HG03469 (cell line): ENCODE measurements around the gene SLC5A5.
"Not testable (repeated sequence)": the region's sequence is repeated elsewhere in the genome, so short reads cannot be mapped to it uniquely, and the experiment has no call there.

Source experiments
- ATAC-seq: cut with Tn5 transposase; IDR thresholded peaks from one replicate; pipeline ENCODE4 v1.9.1; 2021; ENCODE audit warnings: mild to moderate bottlenecking, moderate library complexity, moderate number of reproducible peaks; ENCODE audit not compliant: unreplicated experiment

The SLC5A5 gene

GRCh38 chr19:17869114-17869608, 2.6 kb upstream of the SLC5A5 start:
- no peak for ATAC-seq

DNA sequence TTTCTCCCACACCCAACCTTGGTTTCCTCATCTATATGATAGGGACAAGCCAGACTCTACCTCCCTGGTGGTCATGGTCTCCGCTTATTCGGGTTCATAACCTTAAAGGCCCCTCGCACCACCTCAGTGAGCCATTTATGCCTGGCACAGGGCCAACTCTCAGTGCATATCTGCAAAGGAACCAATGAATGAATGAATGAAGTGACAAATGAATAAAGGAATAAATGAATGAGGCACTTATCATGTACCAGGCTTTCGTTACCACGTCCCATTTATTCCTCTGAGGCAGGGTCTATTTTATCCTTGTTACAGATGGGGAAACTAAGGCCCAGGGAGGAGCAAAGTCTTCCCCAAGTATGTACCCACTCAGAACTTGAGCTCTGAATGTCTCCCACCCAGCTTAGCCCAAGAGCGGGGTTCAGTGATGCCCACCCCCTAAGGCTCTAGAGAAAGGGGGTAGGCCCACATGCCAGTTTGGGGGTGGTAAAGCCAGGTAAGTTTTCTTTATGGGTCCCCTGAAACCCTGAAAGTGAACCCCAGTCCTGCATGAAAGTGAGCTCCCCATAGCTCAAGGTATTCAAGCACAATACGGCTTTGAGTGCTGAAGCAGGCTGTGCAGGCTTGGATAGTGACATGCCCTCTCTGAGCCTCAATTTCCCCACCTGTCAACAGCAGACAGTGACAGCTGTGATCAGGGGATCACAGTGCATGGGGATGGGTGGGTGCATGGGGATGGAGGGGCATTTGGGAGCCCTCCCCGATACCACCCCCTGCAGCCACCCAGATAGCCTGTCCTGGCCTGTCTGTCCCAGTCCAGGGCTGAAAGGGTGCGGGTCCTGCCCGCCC, 490 bp upstream of the SLC5A5 start:
- ATAC-seq: no peak

DNA sequence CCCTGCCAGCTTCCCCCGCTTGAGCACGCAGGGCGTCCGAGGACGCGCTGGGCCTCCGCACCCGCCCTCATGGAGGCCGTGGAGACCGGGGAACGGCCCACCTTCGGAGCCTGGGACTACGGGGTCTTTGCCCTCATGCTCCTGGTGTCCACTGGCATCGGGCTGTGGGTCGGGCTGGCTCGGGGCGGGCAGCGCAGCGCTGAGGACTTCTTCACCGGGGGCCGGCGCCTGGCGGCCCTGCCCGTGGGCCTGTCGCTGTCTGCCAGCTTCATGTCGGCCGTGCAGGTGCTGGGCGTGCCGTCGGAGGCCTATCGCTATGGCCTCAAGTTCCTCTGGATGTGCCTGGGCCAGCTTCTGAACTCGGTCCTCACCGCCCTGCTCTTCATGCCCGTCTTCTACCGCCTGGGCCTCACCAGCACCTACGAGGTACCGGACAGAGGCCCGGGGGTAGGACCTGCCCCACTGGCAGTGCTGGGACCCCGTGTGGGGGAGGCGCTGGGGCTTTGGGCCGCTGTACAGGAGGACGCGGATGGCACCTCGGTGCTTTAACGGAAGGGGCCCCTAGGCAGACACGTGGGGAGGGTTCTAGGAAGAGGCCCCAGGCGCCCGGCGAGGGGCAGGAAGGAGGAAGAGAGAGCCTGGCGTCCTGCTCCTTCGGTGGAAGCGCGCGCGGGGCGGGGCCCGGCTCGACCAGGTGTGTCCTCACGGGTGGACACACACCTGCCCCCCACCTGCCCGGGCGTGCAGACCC, 681 bp downstream of the SLC5A5 start:
- no peak for ATAC-seq

DNA sequence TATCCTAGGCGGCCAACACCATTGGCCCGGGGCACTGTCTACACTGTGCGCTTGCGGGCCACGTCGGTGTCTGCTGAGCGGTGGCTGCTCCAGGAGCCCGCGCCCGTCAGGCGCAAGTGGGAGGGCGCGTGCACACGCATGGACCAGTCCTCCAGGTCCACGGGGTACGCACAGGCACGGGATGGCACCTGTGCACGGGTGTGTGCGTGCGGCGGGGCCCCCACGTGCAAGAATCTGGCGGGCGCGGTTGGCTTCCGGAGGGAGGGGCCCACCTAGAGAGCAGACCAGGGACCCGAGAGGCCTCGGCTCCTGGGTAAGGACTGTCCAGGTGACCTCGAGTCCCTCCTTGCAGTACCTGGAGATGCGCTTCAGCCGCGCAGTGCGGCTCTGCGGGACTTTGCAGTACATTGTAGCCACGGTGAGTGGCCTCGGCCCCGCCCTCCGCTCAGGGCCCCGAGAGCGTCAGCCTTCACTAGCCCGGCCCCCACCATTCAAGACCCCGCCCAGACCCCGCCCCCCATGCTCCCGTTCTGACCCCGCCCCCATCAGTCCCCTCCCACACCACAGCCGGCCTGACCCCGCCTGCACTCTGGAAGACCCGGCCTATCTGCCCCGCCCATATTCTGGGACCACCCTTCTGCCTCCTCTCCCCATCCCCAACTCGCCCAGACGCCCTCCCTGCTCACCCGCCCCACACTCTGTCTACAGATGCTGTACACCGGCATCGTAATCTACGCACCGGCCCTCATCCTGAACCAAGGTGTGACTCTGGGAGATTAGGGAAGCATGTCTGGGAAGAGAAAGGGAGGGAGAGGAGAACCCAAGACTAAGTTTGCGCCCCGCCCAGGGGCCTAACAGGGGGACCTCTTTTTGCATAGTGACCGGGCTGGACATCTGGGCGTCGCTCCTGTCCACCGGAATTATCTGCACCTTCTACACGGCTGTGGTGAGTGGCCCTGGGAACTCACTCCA, 2.3 kb downstream of the SLC5A5 start:
- ATAC-seq: no peak

DNA sequence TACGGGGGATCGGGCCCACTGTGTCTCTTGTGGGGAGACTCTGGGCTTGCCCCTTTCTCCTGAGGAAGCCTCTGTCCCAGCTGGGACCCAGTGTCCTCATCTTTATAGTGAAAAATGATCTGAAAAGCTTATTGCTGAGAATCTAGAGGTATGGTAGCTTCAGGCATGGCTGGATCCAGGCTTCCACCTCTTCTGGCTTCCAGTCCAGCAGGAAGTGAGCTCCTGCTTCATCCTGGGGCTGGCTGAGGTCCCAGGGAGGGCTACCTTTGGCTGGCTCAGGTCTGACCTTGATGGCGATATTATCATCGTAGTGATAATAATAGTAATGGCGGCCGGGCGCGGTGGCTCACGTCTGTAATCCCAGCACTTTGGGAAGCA, 3.0 kb downstream of the SLC5A5 start:
- ATAC-seq: no peak

DNA sequence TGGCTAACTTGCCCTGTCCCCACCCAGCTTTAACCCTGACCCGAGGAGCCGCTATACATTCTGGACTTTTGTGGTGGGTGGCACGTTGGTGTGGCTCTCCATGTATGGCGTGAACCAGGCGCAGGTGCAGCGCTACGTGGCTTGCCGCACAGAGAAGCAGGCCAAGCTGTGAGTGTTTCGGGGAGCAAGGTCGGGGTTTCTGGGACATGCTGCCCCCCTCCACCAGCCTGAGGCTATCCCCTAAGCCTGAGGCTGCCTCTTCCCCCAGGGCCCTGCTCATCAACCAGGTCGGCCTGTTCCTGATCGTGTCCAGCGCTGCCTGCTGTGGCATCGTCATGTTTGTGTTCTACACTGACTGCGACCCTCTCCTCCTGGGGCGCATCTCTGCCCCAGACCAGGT, 6.0 kb downstream of the SLC5A5 start:
- no peak for ATAC-seq

DNA sequence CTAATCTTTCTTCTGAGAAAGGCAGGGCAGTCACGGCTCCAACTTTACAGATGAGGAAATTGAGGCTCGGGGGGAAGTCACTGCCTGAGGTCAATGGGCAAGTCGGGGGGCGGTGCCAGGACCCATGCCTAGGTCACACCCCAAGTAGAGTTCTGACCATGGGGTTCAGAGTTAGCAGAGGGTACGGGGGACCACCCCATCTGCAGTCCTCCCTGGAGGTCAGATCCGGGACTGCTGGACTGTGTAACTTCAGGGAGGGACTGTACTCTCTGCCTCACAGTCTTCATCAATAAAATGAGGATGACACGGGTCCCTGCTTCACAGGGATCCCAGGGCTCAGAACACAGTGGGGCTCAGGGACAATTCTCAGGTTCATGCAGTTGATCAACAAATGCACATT, 7.7 kb downstream of the SLC5A5 start:
- no peak for ATAC-seq

- no peak for ATAC-seq
Measured at GRCh38 chr19:17881701-17882100, 10.0 kb downstream of the SLC5A5 start.

DNA sequence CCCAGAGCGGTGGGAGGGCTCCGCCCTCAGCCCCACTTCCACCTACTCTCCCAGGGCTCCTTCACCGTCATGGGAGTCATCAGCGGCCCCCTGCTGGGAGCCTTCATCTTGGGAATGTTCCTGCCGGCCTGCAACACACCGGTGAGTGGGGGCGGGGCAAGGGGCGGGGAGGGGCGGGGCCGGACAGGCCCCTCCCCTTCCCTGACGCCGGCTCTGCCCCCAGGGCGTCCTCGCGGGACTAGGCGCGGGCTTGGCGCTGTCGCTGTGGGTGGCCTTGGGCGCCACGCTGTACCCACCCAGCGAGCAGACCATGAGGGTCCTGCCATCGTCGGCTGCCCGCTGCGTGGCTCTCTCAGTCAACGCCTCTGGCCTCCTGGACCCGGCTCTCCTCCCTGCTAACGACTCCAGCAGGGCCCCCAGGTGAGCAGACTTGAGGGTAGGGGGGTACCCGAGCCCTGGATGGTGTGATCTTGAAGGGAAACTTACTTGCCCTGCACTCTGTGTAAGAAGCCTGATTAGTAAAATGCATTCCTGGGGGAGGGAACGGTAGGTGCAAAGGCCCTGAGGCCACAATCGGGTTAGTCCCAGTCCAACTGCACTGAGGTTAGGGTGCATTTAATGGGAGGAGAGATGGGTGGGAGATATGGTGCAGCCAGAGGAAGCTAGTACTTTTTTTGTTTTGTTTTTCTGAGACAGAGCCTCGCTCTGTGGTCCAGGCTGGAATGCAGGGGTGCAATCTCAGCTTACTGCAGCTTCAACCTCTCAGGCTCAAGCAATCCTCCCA, 12.1 kb downstream of the SLC5A5 start:
- ATAC-seq: no peak

DNA sequence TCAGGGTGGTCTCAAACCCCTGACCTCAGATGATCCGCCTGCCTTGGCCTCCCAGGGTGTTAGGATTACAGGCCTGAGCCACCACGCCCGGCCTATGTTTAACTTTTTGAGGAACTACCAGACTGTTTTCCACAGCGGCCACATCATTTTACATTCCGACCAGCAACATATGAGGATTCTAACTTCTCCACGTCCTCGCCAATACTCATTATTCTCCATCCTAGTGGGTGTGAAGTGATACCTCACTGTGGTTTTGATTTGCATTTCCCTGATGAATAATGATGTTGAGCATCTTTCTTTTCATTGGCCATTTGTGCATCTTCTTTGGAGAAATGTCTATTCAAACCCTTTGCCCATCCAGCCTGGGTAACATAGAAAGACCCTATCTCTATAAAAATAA, 14.8 kb downstream of the SLC5A5 start:
- ATAC-seq: no peak

DNA sequence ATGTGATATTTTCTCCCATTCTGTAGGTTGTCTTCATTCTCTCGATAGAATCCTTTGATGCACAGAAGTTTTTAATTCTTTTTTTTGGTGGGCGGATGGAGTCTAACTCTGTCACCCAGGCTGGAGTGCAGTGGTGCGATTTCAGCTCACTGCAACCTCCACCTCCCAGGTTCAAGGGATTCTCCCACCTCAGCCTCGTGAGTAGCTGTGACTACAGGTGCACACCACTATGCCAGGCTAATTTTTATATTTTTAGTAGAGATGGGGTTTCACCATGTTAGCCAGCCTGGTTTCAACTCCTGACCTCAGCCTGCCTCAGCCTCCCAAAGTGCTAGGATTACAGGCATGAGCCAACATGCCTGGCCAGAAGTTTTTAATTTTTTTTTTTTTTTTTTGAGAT, 15.5 kb downstream of the SLC5A5 start:
- ATAC-seq: not testable (repeated sequence)

- ATAC-seq: no peak
Measured at GRCh38 chr19:17888260-17888659, 16.5 kb downstream of the SLC5A5 start.

DNA sequence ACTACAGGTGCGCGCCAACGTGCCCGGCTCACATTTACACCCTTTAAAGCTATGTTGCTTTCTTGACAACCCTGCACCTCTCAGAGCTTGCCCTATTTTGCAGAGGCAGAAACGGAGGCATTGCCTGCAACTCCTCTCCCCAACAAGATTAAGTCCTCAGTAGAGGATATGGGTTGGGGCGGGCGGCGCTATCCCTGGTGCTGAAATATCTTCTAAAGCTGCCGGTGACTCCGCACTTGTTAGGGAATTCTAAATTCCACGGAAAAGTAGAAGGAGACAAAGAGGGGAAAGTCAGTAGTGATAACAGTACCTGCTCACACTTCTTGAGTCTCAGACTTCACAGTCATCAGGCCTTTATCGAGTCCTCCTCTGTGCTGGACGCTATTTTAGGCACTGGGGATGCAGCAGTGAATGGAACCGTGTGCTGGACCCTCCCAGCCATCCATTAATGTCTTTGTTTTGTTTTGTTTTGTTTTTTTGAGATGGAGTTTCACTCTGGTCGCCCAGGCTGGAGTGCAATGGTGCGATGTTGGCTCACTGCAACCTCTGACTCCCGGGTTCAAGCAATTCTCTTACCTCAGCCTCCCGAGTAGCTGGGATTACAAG, 18.0 kb downstream of the SLC5A5 start:
- ATAC-seq: no peak

GRCh38 chr19:17893766-17894165, 22.0 kb downstream of the SLC5A5 start:
- no peak for ATAC-seq

DNA sequence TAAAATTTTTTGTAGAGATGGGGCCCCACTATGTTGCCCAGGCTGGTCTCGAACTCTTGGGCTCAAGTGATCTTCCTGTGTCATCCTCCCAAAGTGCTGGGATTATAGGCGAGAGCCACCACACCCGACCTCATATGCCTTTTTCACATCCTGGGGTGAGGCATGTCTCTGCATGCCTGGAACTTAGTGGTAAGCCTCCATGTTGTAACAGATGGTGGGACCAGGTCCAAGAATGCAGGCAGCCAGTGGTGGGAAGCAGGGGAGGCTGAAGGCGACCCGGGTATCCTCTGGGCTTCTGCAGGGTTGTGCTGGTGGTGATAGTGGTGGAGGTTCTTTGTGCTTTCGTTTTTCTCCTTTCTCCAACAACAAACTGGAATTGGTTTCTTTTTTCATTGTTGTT, 31.0 kb downstream of the SLC5A5 start:
- ATAC-seq: no peak

GRCh38 chr19:17908244-17908643, 36.5 kb downstream of the SLC5A5 start:
- ATAC-seq: no peak

DNA sequence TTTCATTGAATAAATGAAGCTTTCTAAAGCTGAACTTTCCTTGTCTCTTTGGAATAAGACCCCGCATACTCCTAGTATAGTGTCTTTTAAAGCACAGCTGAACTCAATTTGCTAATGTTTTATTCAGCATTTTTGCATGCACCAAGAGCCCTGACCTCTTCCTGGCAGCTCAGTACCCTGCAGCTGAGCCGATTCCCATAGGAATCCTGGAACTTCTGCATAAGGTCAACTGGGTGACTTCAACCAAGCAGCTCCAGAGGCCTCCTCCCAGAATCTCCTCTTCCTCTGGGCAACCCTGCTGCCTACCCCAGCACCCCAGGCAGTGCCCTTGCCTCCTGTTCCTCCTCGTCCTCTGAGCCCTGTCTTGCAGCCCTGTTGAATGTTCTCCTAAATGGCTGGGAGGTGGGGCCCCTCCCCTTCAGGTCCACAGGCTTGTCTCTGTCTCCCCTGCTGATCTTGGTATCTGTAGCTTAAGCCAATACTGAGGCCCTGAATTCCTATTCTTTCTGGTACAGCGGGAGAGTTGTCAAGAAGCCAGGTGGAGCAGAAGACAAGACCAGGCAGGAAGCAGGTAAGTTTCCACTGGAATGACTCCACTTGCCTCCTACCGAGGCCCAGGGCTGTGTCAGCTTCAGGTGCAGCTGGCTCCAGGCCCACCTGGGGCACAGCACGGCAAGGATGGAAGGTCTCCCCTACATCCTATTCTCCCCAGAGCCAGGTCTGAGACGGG, 37.4 kb downstream of the SLC5A5 start:
- no peak for ATAC-seq

- no peak for ATAC-seq
Measured at GRCh38 chr19:17910791-17911360, 39.1 kb downstream of the SLC5A5 start.
